ENCODE data around the gene OR4D9. TPM values are rescaled to one million over a fixed set of nuclear protein-coding genes. Genes with fewer than 3 reads are reported as not detected.

The OR4D9 gene
- total and polyA plus RNA-seq, 2 donors (not counting 3 experiments of a cell fraction or from before 2014, with no cell fraction given) = not detected

Other genes starting within 250 kb of the OR4D9 start
- gene OR5AN1, start 152.6 kb upstream of the OR4D9 start, total RNA-seq = not detected in 2 replicates
- not detected in 2 replicates for gene OR5AN1, start 152.6 kb upstream of the OR4D9 start, polyA plus RNA-seq
- gene OR5A2, start 85.1 kb upstream of the OR4D9 start, total RNA-seq = not detected in 2 replicates
- not detected in 2 replicates for gene OR5A2, start 85.1 kb upstream of the OR4D9 start, polyA plus RNA-seq
- not detected in 2 replicates for gene OR5A1, start 75.1 kb upstream of the OR4D9 start, total RNA-seq
- gene OR5A1, start 75.1 kb upstream of the OR4D9 start, polyA plus RNA-seq = not detected in 2 replicates
- not detected in 2 replicates for gene OR4D6, start 54.6 kb upstream of the OR4D9 start, total RNA-seq
- gene OR4D6, start 54.6 kb upstream of the OR4D9 start, polyA plus RNA-seq = not detected in 2 replicates
- not detected in 2 replicates for gene OR4D10, start 38.2 kb upstream of the OR4D9 start, total RNA-seq
- gene OR4D10, start 38.2 kb upstream of the OR4D9 start, polyA plus RNA-seq = not detected in 2 replicates
- not detected in 2 replicates for gene OR4D11, start 8.0 kb upstream of the OR4D9 start, total RNA-seq
- gene OR4D11, start 8.0 kb upstream of the OR4D9 start, polyA plus RNA-seq = not detected in 2 replicates
- 37.5 and 37.9 TPM in 2 replicates for gene OSBP, start 104.2 kb downstream of the OR4D9 start, total RNA-seq
- gene OSBP, start 104.2 kb downstream of the OR4D9 start, polyA plus RNA-seq = 10.9 and 14.2 TPM in 2 replicates
- gene PATL1, start 157.5 kb downstream of the OR4D9 start, total RNA-seq = 33.1 and 38.8 TPM in 2 replicates
- 33.7 TPM in 2 replicates for gene PATL1, start 157.5 kb downstream of the OR4D9 start, polyA plus RNA-seq
- not detected in 2 replicates for gene OR10V1, start 202.3 kb downstream of the OR4D9 start, total RNA-seq
- gene OR10V1, start 202.3 kb downstream of the OR4D9 start, polyA plus RNA-seq = not detected in 2 replicates
- gene STX3, start 243.8 kb downstream of the OR4D9 start, total RNA-seq = 45.5 and 49.7 TPM in 2 replicates
- gene STX3, start 243.8 kb downstream of the OR4D9 start, polyA plus RNA-seq = 38.0 and 40.3 TPM in 2 replicates

All from endothelial cell of umbilical vein (primary cell).